Activated CD4-positive, alpha-beta T cell treated with anti-CD3 and anti-CD28 coated beads for 1 hour (primary cell): ENCODE data around the gene SNED1.

ENCODE experiments used
- DNase-seq: peaks from one replicate; pipeline ENCODE4 v3.0.0-alpha.2; 2020

The SNED1 gene

GRCh38 chr2:241133436-241133820, 135.0 kb downstream of the SNED1 start:
- DNase-seq, result no peak

- no peak for DNase-seq
These were observed 136.3 kb downstream of the SNED1 start for GRCh38 chr2:241134711-241135110.

GRCh38 chr2:241135737-241136136, 137.3 kb downstream of the SNED1 start:
- no peak for DNase-seq

- no peak for DNase-seq
These were observed 137.8 kb downstream of the SNED1 start for GRCh38 chr2:241136191-241136590.

GRCh38 chr2:241136661-241137260, 138.3 kb downstream of the SNED1 start:
- DNase-seq, result no peak

- DNase-seq, result no peak
These were observed 139.1 kb downstream of the SNED1 start for GRCh38 chr2:241137276-241138190.

GRCh38 chr2:241138471-241138870, 140.1 kb downstream of the SNED1 start:
- DNase-seq, result no peak

- no peak for DNase-seq
These were observed 141.4 kb downstream of the SNED1 start for GRCh38 chr2:241139531-241140444.

- DNase-seq, result no peak
These were observed 142.0 kb downstream of the SNED1 start for GRCh38 chr2:241140445-241140840.

- DNase-seq, result no peak
These were observed 142.9 kb downstream of the SNED1 start for GRCh38 chr2:241141214-241141770.

- no peak for DNase-seq
These were observed 143.6 kb downstream of the SNED1 start for GRCh38 chr2:241142063-241142462.

GRCh38 chr2:241142593-241142992, 144.2 kb downstream of the SNED1 start:
- no peak for DNase-seq
